Ovary (tissue), 9 donors: Measurements from ENCODE around the gene PNLIPRP2. TPM values are rescaled to one million over a fixed set of nuclear protein-coding genes. Genes with fewer than 3 reads are reported as not detected.

Source experiments
- DNase-seq, 5 donors: peaks; one replicate each; pipeline ENCODE4 v3.0.0-alpha.2; 2019 to 2020
- H3K27ac ChIP-seq, 2 donors: fragments of 200-600 bp; one replicate each; pipeline versions ENCODE4 v1.5.1 to v1.8.0; 2019 to 2022
- H3K27me3 ChIP-seq: fragments of 200-600 bp; one replicate; pipeline ENCODE4 v1.8.0; 2022
- H3K36me3 ChIP-seq: fragments of 200-600 bp; sonication (generic); one replicate; pipeline ENCODE4 v1.5.1; 2019
- H3K4me1 ChIP-seq: one replicate; pipeline ENCODE4 v1.8.1; 2013; ENCODE audit warnings: mild to moderate bottlenecking, moderate library complexity; ENCODE audit not compliant: insufficient read depth
- H3K4me3 ChIP-seq: fragments of 200-600 bp; sonication (generic); one replicate; pipeline ENCODE4 v1.5.1; 2017
- H3K9me3 ChIP-seq, 2 donors: fragments of 200-600 bp in 1 of 2; sonication (generic) in 1 of 2; one replicate each; pipeline versions ENCODE4 v1.5.1 to v1.8.1; 2013 to 2019; ENCODE audit warnings: mild to moderate bottlenecking in 1 of 2, moderate library complexity in 1 of 2
- CTCF ChIP-seq, 3 donors: fragments of 450-650 bp in 2 of 3; fragments of 200-600 bp in 1 of 3; IDR thresholded peaks; one replicate each; pipeline versions ENCODE4 v1.5.1 to v1.8.0; 2016 to 2022; ENCODE audit warnings: antibody characterized with exemption in 3 of 3, mild to moderate bottlenecking in 1 of 3
- EP300 ChIP-seq: sonication (generic); formaldehyde crosslinking; IDR thresholded peaks from one replicate; pipeline ENCODE4 v1.6.1; 2017; ENCODE audit warnings: antibody characterized with exemption
- POLR2A ChIP-seq: fragments of 450-650 bp; IDR thresholded peaks from one replicate; pipeline ENCODE4 v1.6.1; 2017; ENCODE audit warnings: antibody characterized with exemption, mild to moderate bottlenecking, moderate library complexity
- WGBS, 3 donors: extraction: QIAGEN DNeasy Blood & Tissue Kit in 1 of 3; methylation state at CpG; one replicate each; pipeline versions ENCODE4 v1.1.5 to v1.1.7; 2013 to 2017; 5-methylcytosine and 5-hydroxymethylcytosine counted together
- intact Hi-C, 4 donors: fragments of 100-400 bp; cut with DNase I; formaldehyde crosslinking; loops; one replicate each; pipeline versions ENCODE4 v1.11.0 to v1.15.1; 2022 to 2023
- polyA plus RNA-seq, 2 donors: library from polyadenylated mRNA; stranded (reverse); fragments of 200-250 nt in 1 of 2; fragments of 350-450 nt in 1 of 2; fragmentation: Illumina TruSeq in 1 of 2; extraction: RNeasy Lipid Tissue Mini Kit (QIAGEN cat#74804) in 1 of 2; gene quantifications; one replicate each; pipeline ENCODE4 v1.2.3, GENCODE V29; 2013 to 2014
- total RNA-seq, 7 donors: library from RNA; depleted of rRNA in 2 of 7; stranded (reverse); fragments of >200 nt in 2 of 7; fragmentation: NEBNext Ultra II Directional in 3 of 7; extraction: Animal tissue kit (Norgen Biotek cat#: 25700) in 3 of 7; gene quantifications; one replicate each; pipeline versions ENCODE4 v1.1.0 to v1.2.4, GENCODE V29; 2016 to 2023
- donor health status: DM: no; HTN: no; CAD: no; lungs with moderate emphysema.
- donor health status: DM: no; HTN: no; CAD: no.
- donor health status: Bipolar disorder and iron deficiency.
- donor health status: DM: yes; HTN: yes; CAD: no.
- donor health status: DM: no; HTN: no; CAD: no.
- donor health status: DM: yes; HTN: yes; CAD: no.

Gene PNLIPRP2
- total and polyA plus RNA-seq, 9 donors = 0.15 to 1.4 (median 0.24) TPM; not detected in 4

- peak in 1 of 5 donors; percentile 11 for DNase-seq
- no peak overlapping the region for H3K27ac ChIP-seq
- H3K27me3 ChIP-seq = no peaks in the 10 kb centered on the region
- 95 to 96% (median 95%) methylated on average over 7 of the region's 7 CpGs for WGBS, 3 donors
- H3K9me3 ChIP-seq = no peaks in the 10 kb centered on the region
- no peak for TF ChIP-seq POLR2A
- TF ChIP-seq CTCF (IDR thresholded peaks at IDR 0.05) = no peak
- intact Hi-C loops = no loop called here
- H3K4me1 ChIP-seq = peaks cover 2% of the 10 kb centered on the region
- no peaks in the 10 kb centered on the region for H3K36me3 ChIP-seq
- no peak overlapping the region for H3K4me3 ChIP-seq
These were observed 42.6 kb downstream of the PNLIPRP2 start for GRCh38 chr10:116663342-116663741.

GRCh38 chr10:116664631-116665030 is 43.9 kb downstream of the PNLIPRP2 start:
- TF ChIP-seq EP300 = no peak
- TF ChIP-seq POLR2A = no peak
- TF ChIP-seq CTCF (IDR thresholded peaks at IDR 0.05) = no peak
- DNase-seq = peak in 1 of 5 donors; percentile 9
- Histone ChIP-seq H3K4me1 (peaks cover 2% of the 10 kb centered on the region), H3K9me3 (no peaks in the 10 kb centered on the region), H3K27ac (peak overlapping the region in 1 of 2 donors; percentile 71), H3K4me3 (no peak overlapping the region), H3K36me3 (no peaks in the 10 kb centered on the region), H3K27me3 (no peaks in the 10 kb centered on the region)
- WGBS, 3 donors = 82 to 95% (median 91%) methylated on average over 5 of the region's 5 CpGs
- intact Hi-C loops = no loop called here

- intact Hi-C loops = no loop called here
- H3K36me3 ChIP-seq = no peaks in the 10 kb centered on the region
- H3K9me3 ChIP-seq = no peaks in the 10 kb centered on the region
- H3K27ac ChIP-seq = peak overlapping the region in 1 of 2 donors; percentile 71
- no peak for TF ChIP-seq POLR2A
- H3K4me1 ChIP-seq = peaks cover 5% of the 10 kb centered on the region
- DNase-seq = peak; percentile 61 to 76 (median 67)
- WGBS, 3 donors = 3 to 12% (median 6%) methylated on average over 13 of the region's 13 CpGs
- no peaks in the 10 kb centered on the region for H3K27me3 ChIP-seq
- H3K4me3 ChIP-seq = peak overlapping the region; percentile 16
These were observed 44.9 kb downstream of the PNLIPRP2 start for GRCh38 chr10:116665541-116666125.

GRCh38 chr10:116667484-116667883 is 46.7 kb downstream of the PNLIPRP2 start:
- Histone ChIP-seq H3K9me3 (no peaks in the 10 kb centered on the region), H3K4me1 (peaks cover 5% of the 10 kb centered on the region), H3K27ac (no peak overlapping the region), H3K4me3 (no peak overlapping the region), H3K27me3 (no peaks in the 10 kb centered on the region), H3K36me3 (no peaks in the 10 kb centered on the region)
- intact Hi-C loops = no loop called here
- TF ChIP-seq CTCF (IDR thresholded peaks at IDR 0.05) (no peak), EP300 (no peak), POLR2A (no peak)
- 92 to 93% (median 92%) methylated on average over 3 of the region's 3 CpGs for WGBS, 3 donors
- peak in 1 of 5 donors; percentile 6 for DNase-seq

GRCh38 chr10:116668018-116668417 is 47.3 kb downstream of the PNLIPRP2 start:
- TF ChIP-seq POLR2A = no peak
- no peak for TF ChIP-seq CTCF (IDR thresholded peaks at IDR 0.05)
- no peak for TF ChIP-seq EP300
- Histone ChIP-seq H3K4me1 (peaks cover 5% of the 10 kb centered on the region), H3K36me3 (no peaks in the 10 kb centered on the region), H3K9me3 (no peaks in the 10 kb centered on the region), H3K27me3 (no peaks in the 10 kb centered on the region), H3K27ac (no peak overlapping the region), H3K4me3 (no peak overlapping the region)
- 94 to 97% (median 97%) methylated on average over 9 of the region's 9 CpGs for WGBS, 3 donors
- intact Hi-C loops = no loop called here
- DNase-seq = peak in 1 of 5 donors; percentile 11
